NCI-H1105 (cell line): ENCODE results near the gene GAK.

ENCODE experiments used
- DNase-seq: peaks from one replicate; lab custom pipeline; 2025; lab: John Stamatoyannopoulos, UW

Gene GAK

DNA sequence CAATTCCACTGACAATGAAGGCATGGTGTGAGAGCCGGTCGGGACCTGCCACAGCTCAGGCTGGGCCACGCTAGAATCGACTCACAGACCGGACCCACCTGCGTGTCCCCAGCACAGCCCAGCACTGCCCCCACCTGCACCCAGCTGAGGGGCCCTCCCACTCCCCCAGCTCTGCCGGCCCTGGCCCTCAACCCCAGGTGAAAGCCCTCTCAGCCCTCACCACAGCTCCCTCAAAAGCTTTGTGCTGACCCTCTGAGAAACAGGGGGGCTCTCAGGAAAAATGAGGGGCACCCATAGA, 25.1 kb downstream of the GAK start:
- DNase-seq, result no peak

DNA sequence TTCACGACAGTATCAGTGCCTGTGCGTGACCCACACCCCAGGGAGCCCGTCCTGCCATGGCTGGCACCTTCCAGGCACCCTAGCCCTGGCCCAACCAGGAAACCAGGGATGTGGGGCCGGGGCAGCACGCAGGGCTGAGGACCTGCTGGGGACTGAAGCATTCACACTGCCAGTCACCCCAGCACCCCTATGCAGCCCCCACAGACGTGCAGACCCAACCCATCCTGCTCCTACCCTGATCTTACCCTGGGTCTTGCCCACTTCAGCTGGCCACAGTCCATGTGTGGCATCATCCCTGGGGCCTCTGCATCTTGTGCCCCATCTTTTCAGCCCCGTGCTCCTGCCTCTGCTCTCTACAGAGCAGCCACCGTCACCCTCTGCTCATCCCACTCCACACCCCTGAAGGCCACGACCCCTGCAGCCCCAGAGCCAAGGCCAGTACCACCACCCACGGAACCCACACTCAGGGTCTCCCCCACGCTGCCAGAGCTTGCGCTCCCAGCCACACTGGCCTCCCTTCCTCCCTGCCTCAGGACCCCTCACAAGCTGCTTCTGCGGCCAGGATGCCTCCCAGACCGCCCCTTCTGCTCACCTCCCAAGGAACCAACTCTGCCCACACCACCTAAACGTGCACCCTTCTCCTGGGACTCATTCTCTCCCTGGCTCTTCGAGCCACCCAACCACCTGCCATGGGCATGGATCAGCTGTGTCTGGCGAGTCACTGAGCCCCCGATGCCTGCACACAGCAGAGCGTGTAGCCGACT, 25.6 kb downstream of the GAK start:
- no peak for DNase-seq

DNA sequence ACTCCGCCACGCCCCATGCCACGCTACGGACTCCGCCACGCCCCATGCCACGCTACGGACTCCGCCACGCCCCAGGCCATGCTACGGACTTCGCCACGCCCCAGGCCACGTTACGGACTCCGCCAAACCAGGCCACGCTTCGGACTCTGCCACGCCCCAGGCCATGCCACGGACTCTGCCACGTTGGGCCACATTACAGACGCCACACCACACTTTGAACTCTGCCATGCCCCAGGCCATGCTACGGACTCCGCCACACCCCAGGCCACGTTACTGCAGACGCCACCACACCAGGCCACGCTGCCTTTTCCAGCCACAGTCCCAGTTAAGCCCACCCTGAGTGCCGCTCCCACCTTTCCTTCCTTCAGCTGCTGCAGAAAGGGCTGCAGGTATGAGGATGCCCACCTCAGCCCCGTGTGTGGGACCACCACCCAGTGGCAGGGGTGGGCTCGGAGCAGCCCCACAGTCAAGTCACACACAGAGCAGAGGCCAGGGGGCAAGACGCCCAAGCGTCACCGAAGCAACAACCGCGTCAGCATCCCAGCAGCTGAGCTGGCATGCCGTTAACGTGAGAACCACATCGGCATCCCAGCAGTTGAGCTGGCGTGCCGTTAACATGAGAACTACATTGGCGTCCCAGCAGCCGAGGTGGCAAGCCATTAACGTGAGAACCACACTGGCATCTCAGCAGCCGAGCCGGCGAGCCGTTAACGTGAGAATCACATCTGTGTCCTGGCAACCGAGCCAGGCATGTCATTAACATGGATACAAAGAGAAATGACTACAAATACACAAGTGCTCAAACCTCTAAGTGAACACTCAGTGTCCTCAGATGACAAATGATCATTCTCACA, 26.4 kb downstream of the GAK start:
- DNase-seq, result no peak

DNA sequence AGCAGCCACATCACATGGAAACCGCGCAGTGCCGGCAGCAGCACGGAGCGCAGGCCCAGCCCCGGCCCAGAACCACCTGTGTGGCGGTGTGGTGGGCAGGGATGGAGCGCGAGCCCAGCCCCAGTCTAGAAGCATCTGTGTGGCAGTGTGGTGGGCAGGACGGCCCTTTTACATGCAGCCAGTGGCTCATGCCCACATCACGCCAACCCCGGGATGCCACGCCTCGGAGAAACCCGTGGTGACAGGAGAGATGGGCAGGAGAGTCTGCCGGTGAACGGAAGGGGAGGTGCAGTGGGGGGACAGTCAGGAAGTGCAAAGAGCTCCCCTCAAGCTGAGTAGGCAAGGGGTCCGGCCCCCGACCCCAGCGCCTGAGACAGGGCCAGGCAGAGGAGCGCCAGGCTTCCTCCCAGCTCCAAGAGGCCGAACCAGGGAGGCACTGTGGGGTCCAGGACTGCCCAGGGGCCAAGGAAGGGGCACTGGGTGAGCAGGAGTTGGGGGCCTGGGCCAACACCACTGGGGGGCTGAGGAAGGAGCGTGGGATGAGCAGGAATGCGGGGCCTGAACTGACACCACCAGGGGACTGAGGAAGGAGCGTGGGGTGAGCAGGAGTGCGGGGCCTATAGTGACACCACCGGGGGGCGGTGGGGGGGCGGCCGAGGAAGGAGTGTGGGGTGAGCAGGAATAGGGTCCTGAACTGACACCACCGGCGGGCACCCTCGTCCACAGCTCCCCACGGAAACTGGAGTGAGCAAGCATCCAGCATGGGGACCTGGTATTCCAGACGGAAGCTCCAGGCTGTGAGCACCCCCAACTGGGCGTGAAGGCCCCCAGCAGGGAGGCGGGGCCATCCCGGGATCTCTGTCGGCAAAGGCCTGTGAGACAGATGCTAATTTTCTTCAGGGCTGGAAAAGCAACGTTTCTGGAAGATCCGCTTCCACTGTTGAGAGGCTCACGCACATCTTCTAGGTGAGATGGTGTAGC, 28.8 kb downstream of the GAK start:
- no peak for DNase-seq

DNA sequence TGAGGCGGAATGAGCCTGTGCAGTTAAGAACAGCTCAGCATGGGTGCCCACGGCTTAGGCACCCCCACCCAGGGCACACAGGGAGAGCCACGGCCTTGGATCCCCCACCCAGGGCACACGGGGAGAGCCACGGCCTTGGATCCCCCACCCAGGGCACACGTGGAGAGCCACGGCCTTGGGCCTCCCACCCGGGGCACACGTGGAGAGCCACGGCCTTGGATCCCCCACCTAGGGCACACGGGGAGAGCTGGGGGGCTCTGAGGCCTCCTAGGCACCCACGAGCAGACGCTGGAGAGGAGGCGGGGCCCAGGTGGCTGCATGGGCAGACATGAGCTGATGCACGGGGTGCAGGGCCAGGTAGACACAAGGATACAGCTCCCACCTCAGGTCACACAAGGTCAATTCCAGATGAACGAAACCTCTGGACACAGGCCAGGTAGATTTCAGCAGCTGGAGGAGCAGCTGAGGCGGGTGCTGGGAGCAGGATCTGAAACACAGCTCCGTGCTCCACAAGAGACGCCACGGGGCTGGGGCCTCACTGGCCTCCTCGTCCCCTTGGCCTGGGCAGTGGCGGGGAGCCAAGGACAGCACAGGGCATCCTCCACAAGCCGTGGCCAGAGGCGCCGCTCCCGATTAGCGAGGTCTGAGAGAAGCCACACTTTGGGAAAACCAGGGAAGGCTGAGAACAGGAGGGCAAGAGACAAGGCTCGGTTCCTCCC, 30.8 kb downstream of the GAK start:
- DNase-seq, result no peak

DNA sequence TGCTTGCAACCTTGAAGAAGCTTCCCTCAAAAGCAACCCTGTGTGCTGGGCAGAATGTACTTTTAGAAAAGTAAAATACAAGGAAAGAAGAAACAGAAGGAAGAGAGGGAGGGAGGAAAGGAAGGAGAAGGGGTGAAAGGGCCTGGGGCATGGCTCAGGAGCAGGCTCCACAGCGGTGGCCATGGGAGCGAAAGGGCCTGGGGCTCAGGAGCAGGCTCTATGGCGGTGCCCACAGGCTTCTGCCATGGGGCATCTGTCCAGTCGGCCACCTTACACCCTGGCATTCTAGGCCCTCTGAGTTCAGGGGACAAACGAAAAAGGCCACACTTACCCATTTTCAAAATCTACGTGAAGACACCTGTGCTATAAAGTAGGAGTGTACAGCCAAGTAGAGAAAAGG, 31.4 kb downstream of the GAK start:
- no peak for DNase-seq

DNA sequence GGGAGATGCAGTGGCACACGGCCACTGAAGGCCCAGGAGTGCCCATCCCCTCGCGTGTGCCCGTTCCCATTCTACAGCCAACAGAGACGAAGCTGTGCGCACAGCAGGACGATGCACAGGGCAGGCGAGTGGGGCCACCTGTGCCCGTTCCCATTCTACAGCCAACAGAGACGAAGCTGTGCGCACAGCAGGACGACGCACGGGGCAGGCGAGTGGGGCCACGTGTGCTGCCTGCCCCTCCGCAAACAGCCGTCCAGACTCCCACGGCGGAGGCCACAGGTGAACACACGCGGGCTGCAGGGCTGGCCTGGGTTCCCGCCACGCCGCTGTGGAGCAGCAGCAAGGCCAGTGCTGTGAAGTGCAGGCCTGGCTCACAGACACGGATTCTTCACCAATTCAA, 32.0 kb downstream of the GAK start:
- no peak for DNase-seq

DNA sequence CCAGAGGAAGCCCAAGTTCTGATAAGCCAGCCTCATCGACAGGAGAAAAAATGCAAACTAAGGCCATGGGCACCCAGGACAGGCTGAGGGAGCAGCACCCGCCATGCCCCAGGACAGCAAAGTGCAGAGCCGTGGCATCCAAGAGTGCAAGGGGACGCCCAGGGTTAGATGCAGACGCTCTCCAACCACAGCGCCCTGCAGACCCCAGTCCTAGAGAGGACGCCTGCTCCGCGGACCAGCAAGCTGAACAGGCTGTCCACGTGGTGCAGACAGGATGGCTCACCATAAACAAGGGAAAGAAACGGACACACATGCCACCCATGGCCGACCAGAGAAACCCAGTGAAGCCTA, 32.6 kb downstream of the GAK start:
- no peak for DNase-seq

DNA sequence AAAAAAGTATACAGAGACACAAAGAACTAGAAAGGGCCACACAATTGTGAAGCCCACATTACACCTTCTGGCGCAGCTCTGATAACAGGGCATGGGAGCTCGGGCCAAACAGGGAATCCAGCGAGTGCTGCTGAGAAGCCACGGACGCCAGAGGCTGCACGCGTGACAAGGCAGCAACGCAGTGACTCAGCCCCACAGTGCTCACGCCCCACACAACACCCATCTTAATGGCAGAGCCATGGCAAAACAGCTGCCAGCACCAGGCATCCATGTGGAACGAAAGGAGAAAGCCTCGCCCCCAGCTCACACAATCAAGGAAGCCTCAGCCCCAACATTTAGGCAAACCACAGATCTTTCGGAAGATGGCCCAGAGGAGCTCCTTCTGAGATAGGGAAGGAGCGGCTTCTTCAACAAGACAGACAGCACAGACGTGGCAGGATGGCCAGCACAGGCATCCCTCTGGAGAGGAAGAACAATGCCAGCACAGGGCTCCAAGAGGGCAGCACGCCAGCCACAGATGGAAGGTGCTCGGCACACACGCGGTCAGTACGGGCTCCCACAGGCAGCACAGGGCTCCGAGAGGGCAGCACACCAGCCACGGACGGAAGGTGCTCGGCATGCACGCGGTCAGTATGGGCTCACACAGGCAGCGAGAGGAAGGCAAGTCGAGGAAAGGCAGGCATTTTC, 33.1 kb downstream of the GAK start:
- DNase-seq, result no peak

DNA sequence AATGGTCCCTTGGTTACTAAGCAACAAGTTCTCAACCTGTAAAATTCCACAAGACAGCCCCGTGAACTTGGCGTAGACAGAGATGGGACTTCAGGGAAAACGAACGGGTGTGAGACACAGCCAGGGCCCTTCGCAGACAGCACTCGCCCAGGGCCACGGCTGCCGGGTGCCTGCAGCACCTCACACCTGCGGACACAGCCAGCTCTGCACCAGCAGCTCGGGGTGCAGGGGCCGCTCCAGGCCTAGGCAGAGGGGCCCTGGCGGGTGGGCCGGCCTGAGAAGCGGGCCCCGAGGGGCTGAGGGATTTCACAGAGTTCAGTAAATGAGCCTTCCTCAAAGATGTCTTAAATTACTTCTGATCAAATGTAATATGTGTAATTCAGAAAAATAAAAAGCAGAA, 34.0 kb downstream of the GAK start:
- no peak for DNase-seq

DNA sequence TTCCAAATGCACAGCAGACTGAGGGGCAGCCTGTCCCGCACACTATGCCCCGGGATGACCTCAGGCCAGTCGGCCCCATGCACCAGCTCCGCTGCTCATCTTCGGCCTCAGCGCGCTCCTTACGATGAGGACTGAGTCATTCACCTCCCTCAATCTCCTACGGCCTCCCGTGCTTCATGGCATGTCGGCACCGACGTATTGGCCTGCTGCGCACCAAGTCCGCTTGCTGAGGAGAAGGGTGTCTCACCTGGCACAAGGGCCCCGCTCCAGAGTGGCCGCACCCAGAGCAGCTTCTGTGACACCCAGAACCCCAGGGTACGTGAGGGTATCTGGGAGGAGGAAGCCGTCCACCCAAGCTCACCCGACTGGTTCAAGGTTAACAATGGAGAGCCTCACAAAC, 35.5 kb downstream of the GAK start:
- DNase-seq, result no peak

DNA sequence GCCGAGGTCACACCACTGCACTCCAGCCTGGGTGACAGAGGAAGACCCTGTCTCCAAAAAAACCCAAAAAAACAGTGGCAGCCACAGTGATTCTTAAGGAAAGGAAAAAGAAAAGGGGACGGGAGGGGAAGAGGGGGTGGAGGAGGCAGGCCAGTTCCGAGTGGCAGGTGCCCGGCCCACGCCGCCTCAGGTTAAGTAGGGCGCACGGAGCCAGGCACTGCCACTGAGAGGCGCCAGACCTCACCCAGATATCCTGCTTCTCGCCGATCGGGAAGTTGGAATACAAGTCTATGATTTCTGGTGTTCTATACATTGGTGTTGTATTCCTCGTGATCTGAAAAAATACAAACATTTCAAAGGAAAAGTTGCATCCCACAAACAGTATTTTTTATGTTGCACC, 35.9 kb downstream of the GAK start:
- no peak for DNase-seq

DNA sequence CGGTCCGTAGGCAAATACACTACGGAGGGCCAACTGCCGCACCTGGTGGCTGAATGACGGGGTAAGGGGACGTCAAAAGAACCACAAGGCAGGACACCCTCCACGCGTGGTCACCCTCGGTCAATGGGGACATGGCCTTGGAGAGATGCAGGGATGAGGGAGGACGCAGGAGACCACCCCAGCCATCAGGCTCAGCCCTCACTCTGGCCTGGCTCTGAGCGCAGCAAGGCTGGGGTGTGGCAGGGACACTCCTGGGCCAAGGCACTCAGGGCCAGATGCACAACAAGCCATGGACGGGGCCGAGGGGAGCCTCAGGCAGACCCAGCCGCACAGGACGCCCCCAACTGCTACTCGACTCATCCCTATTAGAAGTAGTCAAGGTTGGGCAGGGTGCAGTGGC, 36.5 kb downstream of the GAK start:
- DNase-seq, result no peak

DNA sequence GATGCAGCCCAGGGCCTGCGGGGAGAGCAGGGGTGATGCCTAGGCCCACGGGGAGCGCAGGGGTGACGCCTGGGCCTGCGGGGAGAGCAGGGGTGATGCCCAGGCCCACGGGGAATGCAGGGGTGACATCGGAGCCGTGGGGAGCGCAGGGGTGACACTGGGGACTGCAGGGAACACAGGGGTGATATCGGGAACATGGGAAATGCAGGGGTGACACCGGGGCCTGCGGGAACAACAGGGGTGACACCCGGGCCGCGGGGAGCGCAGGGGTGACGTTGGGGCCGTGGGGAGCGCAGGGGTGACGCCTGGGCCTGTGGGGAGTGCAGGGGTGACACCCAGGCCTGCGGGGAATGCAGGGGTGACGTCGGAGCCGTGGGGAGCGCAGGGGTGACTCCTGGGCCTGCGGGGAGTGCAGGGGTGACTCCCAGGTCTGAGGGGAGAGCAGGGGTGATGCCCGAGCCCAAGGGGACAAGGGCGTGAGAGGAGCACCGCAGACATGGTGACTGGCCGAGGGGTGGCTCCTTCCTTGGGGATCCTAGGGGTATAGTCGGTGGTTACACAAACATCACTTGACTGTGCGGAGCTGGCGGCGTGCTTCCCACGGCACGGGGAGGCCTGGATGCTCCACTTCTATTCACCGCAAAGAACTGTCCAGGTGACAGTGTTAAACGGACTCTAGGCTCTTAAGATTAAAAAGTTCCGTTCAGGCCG, 38.0 kb downstream of the GAK start:
- DNase-seq, result no peak

DNA sequence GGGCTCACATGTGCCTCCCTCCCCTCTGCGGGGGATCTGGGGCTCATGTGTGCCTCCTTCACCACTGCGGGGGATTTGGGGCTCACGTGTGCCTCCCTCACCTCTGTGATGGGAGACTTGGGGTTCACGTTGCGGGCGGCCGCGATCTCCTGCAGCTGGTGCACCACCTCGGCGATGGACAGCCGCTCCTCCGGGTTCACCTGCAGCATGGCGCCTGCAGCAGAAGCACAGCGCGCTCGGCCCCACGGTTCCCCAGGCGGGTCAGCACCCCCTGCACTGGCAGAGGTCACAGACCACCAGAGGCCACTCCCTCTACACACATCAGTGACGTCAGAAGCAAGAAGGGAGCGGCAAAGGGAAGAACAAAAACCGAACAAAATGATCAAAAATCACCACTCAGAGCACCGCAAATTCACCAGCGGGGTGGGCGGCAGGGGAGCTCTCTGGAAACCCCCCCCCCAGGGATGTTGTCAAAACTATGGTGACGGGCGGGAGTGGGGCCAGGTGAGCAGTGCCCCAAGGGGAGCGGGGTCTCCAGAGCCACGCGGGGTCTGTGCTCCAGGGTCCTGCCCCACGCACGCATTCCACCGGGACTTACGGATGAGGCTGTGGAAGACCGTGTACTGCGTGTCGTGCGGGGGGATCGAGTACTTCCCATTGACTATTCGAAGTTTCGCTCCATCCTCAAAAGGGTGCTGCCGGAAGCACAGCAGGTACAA, 38.7 kb downstream of the GAK start:
- no peak for DNase-seq

DNA sequence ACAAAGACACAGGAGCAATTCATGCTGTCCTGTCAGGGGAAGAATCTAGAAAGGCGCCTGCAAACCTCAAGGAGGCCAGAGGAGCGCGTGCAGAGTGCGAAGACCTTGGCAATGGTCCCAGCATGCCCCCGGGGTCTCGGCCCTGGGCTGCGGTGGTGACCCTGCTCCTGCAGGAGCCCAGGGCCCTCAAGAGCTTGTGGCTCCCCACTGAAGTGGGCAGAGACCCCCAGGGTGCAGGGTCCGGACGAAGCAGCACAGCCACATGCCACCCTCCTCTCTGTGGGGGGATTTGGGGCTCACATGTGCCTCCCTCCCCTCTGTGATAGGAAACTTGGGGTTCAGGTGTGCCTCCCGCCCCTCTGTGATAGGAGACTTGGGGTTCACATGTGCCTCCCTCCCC, 39.3 kb downstream of the GAK start:
- no peak for DNase-seq

DNA sequence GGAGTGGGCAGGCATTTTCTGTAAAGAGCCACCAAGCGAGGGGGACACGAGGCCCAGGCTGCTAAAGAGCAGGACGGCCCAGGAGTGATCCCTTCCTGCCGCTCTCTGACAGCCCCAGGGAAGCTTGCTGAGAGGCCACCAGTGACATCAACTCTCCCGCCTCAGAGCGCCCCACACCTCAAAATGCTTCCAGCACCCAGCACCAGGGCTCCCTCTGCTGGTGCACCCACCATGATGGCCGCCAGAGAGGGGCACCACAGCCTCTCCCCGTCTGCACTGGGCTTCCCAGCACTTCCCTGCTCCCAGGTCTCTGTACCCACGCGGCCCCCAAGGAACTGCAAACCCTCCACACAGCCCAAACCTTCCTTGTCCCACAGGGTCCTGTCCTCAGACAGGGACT, 40.4 kb downstream of the GAK start:
- DNase-seq, result no peak

DNA sequence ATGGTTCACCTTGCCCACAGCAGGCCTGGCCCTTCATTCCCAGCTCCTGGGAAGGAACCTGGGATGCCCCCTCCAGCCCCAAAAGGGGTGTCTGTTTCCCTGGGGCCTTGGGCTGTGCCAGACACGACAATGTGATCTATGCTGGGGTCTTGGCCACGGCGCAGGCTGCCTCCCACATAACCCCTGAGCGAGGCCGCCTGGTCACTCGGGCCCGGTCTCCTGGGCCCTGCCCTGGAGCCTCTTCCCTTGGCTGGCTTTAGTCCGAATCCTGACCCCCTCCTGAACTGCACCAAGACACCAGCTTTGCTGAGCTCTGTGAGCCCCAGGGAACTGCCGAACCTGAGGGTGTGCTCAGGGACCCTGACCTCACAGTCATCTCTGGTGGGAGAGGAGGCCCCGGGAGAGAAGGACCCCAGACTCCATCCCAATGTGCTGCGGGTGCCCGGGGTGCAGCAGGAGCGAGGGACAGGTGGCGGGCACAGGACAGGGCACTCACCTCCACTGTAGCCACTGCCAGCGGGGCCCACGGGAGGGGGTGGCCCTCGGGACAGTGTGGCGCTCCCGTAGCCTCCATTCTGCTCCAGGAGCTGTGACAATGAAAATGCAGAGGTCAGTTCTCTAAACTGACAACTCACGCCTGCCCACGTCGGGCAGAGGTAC, 42.0 kb downstream of the GAK start:
- DNase-seq, result no peak

DNA sequence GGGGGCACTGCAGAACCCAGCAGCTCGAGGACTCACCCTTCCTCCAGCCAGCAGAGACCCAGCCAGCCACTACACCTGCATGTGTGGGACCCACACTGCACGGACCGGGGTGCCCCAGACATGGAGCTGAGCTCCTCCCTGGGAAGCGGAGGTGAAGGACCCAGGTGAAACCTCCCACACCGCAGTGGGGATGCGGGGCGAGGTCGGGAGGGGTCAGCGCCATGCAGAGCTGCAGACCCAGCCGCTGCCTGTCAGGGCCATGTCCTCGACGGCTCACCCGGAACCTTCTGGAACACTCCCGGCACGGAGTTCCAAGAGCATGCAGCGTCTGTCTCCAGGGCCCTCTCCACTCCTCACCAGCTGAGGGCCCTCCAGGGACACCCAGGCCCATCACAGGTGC, 42.6 kb downstream of the GAK start:
- DNase-seq, result no peak

DNA sequence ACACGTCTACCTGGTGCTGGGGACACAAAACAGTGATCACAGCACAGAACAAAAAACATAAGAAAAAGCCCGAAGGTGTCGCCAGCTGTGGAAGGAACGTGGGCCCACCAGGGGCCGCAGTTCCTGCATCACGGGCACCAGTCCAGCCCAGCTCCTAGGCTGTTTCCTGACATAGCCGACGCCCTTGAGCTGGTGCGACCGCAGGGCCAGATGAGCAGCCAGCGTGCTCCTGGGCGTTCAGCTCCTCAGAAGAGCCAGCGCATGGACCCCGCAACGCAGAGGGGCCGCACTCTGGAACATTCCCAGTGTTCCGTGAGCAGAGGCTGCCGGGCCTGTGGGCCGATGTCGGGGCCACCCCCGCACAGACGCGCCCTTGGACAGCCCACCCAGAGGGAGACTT, 44.1 kb downstream of the GAK start:
- no peak for DNase-seq
